KMS-11 (cell line): ENCODE results near the gene DUOX2.
A peak's percentile ranks its signal among the peaks of the same experiment; 100 is the strongest.

ENCODE experiments used
- H2AFZ ChIP-seq: fragments of 200-600 bp; sonication (generic); 2 replicates; pipeline ENCODE4 v1.6.1; 2016; ENCODE audit warnings: antibody characterized with exemption, mixed run types, low read depth
- H3K27ac ChIP-seq: fragments of 200-600 bp; sonication (generic); 2 replicates; pipeline ENCODE4 v1.6.1; 2016; ENCODE audit warnings: mild to moderate bottlenecking, mixed run types
- H3K27me3 ChIP-seq: fragments of 200-600 bp; sonication (generic); 2 replicates; pipeline ENCODE4 v1.6.1; 2017; ENCODE audit warnings: mild to moderate bottlenecking, low read depth, mixed run types, moderate library complexity; ENCODE audit not compliant: insufficient read depth
- H3K36me3 ChIP-seq: fragments of 200-600 bp; sonication (generic); 2 replicates; pipeline ENCODE4 v1.6.1; 2017; ENCODE audit warnings: mild to moderate bottlenecking, mixed run types; ENCODE audit not compliant: insufficient read depth
- H3K4me1 ChIP-seq: fragments of 200-600 bp; sonication (generic); 2 replicates; pipeline ENCODE4 v1.6.1; 2016; ENCODE audit warnings: mild to moderate bottlenecking, low read depth, mixed run types; ENCODE audit not compliant: poor library complexity, severe bottlenecking
- H3K4me2 ChIP-seq: fragments of 200-600 bp; sonication (generic); 2 replicates; pipeline ENCODE4 v1.7.0; 2016; ENCODE audit warnings: mild to moderate bottlenecking, mixed run types
- H3K4me3 ChIP-seq: fragments of 200-600 bp; sonication (generic); IDR thresholded peaks from 2 replicates; pipeline ENCODE4 v1.6.1; 2017; ENCODE audit warnings: low read depth, low read length, mixed read lengths; ENCODE audit not compliant: insufficient read depth
- H3K79me2 ChIP-seq: fragments of 200-600 bp; sonication (generic); 2 replicates; pipeline ENCODE4 v1.6.1; 2016; ENCODE audit warnings: low read depth, mixed run types; ENCODE audit not compliant: insufficient read depth
- H3K9ac ChIP-seq: fragments of 200-600 bp; sonication (generic); 2 replicates; pipeline ENCODE4 v1.6.1; 2016; ENCODE audit warnings: mild to moderate bottlenecking, mixed run types
- H4K20me1 ChIP-seq: fragments of 200-600 bp; sonication (generic); 2 replicates; pipeline ENCODE4 v1.6.1; 2016; ENCODE audit warnings: mild to moderate bottlenecking, mixed run types; ENCODE audit not compliant: insufficient read depth
- CTCF ChIP-seq: fragments of 200-600 bp; sonication (generic); conservative IDR thresholded peaks from 2 replicates; pipeline ENCODE4 v1.6.1; 2017; ENCODE audit warnings: low read depth, mild to moderate bottlenecking, antibody characterized with exemption, low read length, moderate library complexity, mixed read lengths

Gene DUOX2

GRCh38 chr15:45129651-45130129 is 15.7 kb upstream of the DUOX2 start, which contains the start of the genes DUOX1 and DUOXA1:
TSS of gene DUOX1 (plus strand) at chr15:45129994. CDS start at chr15:45131967, 1,973 bp downstream.
TSS of gene DUOXA1 (minus strand) at chr15:45129879. CDS start at chr15:45123014, 6,865 bp downstream.
- Histone ChIP-seq H3K36me3 (no peaks in the 10 kb centered on the region), H3K9ac (no peak within 1 kb of the TSS), H3K27ac (no peak within 1 kb of the TSS), H4K20me1 (no peaks in the 10 kb centered on the region), H3K4me2 (no peak within 1 kb of the TSS), H3K27me3 (no peaks in the 10 kb centered on the region), H3K79me2 (no peaks in the 10 kb centered on the region), H2AFZ (no peak within 1 kb of the TSS), H3K4me1 (no peaks in the 10 kb centered on the region), H3K4me3 (no peak within 1 kb of the TSS)
- no peak for TF ChIP-seq CTCF

- Histone ChIP-seq H3K9ac (no peak overlapping the region), H2AFZ (no peak overlapping the region), H3K36me3 (no peaks in the 10 kb centered on the region), H3K79me2 (no peaks in the 10 kb centered on the region), H4K20me1 (no peaks in the 10 kb centered on the region), H3K4me2 (no peak overlapping the region), H3K27ac (no peak overlapping the region), H3K4me3 (no peak overlapping the region), H3K4me1 (no peaks in the 10 kb centered on the region), H3K27me3 (no peaks in the 10 kb centered on the region)
- TF ChIP-seq CTCF: no peak
These were observed 15.1 kb upstream of the DUOX2 start for GRCh38 chr15:45128971-45129639.

GRCh38 chr15:45126535-45127158 is 12.7 kb upstream of the DUOX2 start:
- Histone ChIP-seq H3K4me1 (no peaks in the 10 kb centered on the region), H2AFZ (no peak overlapping the region), H3K79me2 (no peaks in the 10 kb centered on the region), H3K36me3 (no peaks in the 10 kb centered on the region), H3K4me2 (no peak overlapping the region), H4K20me1 (no peaks in the 10 kb centered on the region), H3K4me3 (no peak overlapping the region), H3K27ac (no peak overlapping the region), H3K27me3 (no peaks in the 10 kb centered on the region), H3K9ac (no peak overlapping the region)
- TF ChIP-seq CTCF: peak; percentile 83

GRCh38 chr15:45123397-45123796 is 9.4 kb upstream of the DUOX2 start:
- Histone ChIP-seq H3K4me2 (no peak overlapping the region), H3K4me1 (no peaks in the 10 kb centered on the region), H3K27me3 (no peaks in the 10 kb centered on the region), H3K79me2 (no peaks in the 10 kb centered on the region), H4K20me1 (no peaks in the 10 kb centered on the region), H3K36me3 (no peaks in the 10 kb centered on the region), H3K4me3 (no peak overlapping the region), H3K9ac (no peak overlapping the region), H2AFZ (no peak overlapping the region), H3K27ac (no peak overlapping the region)
- no peak for TF ChIP-seq CTCF
